Left ventricle myocardium inferior (tissue), 1 donor: Measurements from ENCODE around the gene RYR2. TPM values are rescaled to one million over a fixed set of nuclear protein-coding genes. Genes with fewer than 3 reads are reported as not detected.
A peak's percentile ranks its signal among the peaks of the same experiment; 100 is the strongest.
"Not testable (repeated sequence)": the region's sequence is repeated elsewhere in the genome, so short reads cannot be mapped to it uniquely, and the experiment has no call there.

Experiments
- DNase-seq: peaks from one replicate; pipeline ENCODE4 v3.0.0-alpha.2; 2020
- H3K27ac ChIP-seq: fragments of 200-600 bp; replicated peaks from 2 replicates; pipeline ENCODE4 v1.8.0; 2021
- H3K27me3 ChIP-seq: fragments of 200-600 bp; 2 replicates; pipeline ENCODE4 v1.8.0; 2021; ENCODE audit warnings: low read depth
- H3K36me3 ChIP-seq: fragments of 200-600 bp; 2 replicates; pipeline ENCODE4 v1.8.0; 2021
- H3K4me1 ChIP-seq: fragments of 200-600 bp; 2 replicates; pipeline ENCODE4 v1.8.0; 2021
- H3K4me3 ChIP-seq: fragments of 200-600 bp; 2 replicates; pipeline ENCODE4 v1.8.0; 2021; ENCODE audit warnings: mild to moderate bottlenecking, moderate library complexity
- H3K9me3 ChIP-seq: fragments of 200-600 bp; replicated peaks from 2 replicates; pipeline ENCODE4 v1.8.0; 2021
- CTCF ChIP-seq: fragments of 200-600 bp; IDR thresholded peaks from 2 replicates; pipeline ENCODE4 v1.8.0; 2021; ENCODE audit warnings: antibody characterized with exemption, mild to moderate bottlenecking, borderline replicate concordance
- intact Hi-C: fragments of 100-400 bp; cut with micrococcal nuclease; formaldehyde crosslinking; loops from one replicate; pipeline ENCODE4 v1.11.0; 2022
- total RNA-seq: library from RNA; stranded (reverse); fragmentation: NEBNext Ultra II Directional; extraction: Animal tissue kit (Norgen Biotek cat#: 25700); gene quantifications from one replicate; pipeline ENCODE4 v1.2.1, GENCODE V29; 2021
- donor health status: DM: no; HTN: yes; CAD: no; lungs with severe emphysema.

The RYR2 gene
- total RNA-seq, 1 donor from 2014 or later, result 783 TPM

- no peak for TF ChIP-seq CTCF
- no peaks in the 10 kb centered on the region for H3K27me3 ChIP-seq
- intact Hi-C loops, result no loop called here
- peak overlapping the region; percentile 37 for H3K27ac ChIP-seq
- H3K36me3 ChIP-seq, result peaks cover 14% of the 10 kb centered on the region
- peaks cover 45% of the 10 kb centered on the region for H3K4me1 ChIP-seq
- no peak for DNase-seq
- H3K9me3 ChIP-seq, result no peaks in the 10 kb centered on the region
- H3K4me3 ChIP-seq, result no peak overlapping the region
These were observed 228.4 kb downstream of the RYR2 start for GRCh38 chr1:237270353-237270752.

- H3K9me3 ChIP-seq, H3K27me3 ChIP-seq, H3K4me3 ChIP-seq, H3K27ac ChIP-seq, intact Hi-C loops, H3K36me3 ChIP-seq, DNase-seq: not testable (repeated sequence)
- peaks cover 24% of the 10 kb centered on the region for H3K4me1 ChIP-seq
These were observed 236.0 kb downstream of the RYR2 start for GRCh38 chr1:237277994-237278393.

- H3K27me3 ChIP-seq, result no peaks in the 10 kb centered on the region
- H3K4me1 ChIP-seq, result peaks cover 35% of the 10 kb centered on the region
- H3K36me3 ChIP-seq, result no peaks in the 10 kb centered on the region
- intact Hi-C loops, result no loop called here
- H3K9me3 ChIP-seq, result no peaks in the 10 kb centered on the region
- TF ChIP-seq CTCF, result no peak
- no peak overlapping the region for H3K27ac ChIP-seq
- no peak overlapping the region for H3K4me3 ChIP-seq
- no peak for DNase-seq
These were observed 237.6 kb downstream of the RYR2 start for GRCh38 chr1:237279629-237280028.

GRCh38 chr1:237281481-237281880, 239.5 kb downstream of the RYR2 start:
- no peaks in the 10 kb centered on the region for H3K9me3 ChIP-seq
- peak overlapping the region; percentile 15 for H3K27ac ChIP-seq
- intact Hi-C loops, result no loop called here
- peaks cover 53% of the 10 kb centered on the region for H3K4me1 ChIP-seq
- H3K27me3 ChIP-seq, result no peaks in the 10 kb centered on the region
- H3K4me3 ChIP-seq, result no peak overlapping the region
- no peaks in the 10 kb centered on the region for H3K36me3 ChIP-seq
- no peak for TF ChIP-seq CTCF
- DNase-seq, result no peak

GRCh38 chr1:237282208-237282783, 240.3 kb downstream of the RYR2 start:
- intact Hi-C loops, result no loop called here
- Histone ChIP-seq H3K27ac (no peak overlapping the region), H3K4me3 (no peak overlapping the region), H3K36me3 (no peaks in the 10 kb centered on the region), H3K27me3 (no peaks in the 10 kb centered on the region), H3K4me1 (peaks cover 61% of the 10 kb centered on the region), H3K9me3 (no peaks in the 10 kb centered on the region)
- TF ChIP-seq CTCF, result no peak
- DNase-seq, result no peak

GRCh38 chr1:237287876-237288521, 246.0 kb downstream of the RYR2 start:
- no peak for DNase-seq
- H3K27ac ChIP-seq, result peak overlapping the region; percentile 56
- intact Hi-C loops, result no loop called here
- TF ChIP-seq CTCF, result no peak
- no peak overlapping the region for H3K4me3 ChIP-seq
- no peaks in the 10 kb centered on the region for H3K36me3 ChIP-seq
- no peaks in the 10 kb centered on the region for H3K9me3 ChIP-seq
- no peaks in the 10 kb centered on the region for H3K27me3 ChIP-seq
- H3K4me1 ChIP-seq, result peaks cover 68% of the 10 kb centered on the region
